Measurements from ENCODE around the gene DTX3L.

DNA sequence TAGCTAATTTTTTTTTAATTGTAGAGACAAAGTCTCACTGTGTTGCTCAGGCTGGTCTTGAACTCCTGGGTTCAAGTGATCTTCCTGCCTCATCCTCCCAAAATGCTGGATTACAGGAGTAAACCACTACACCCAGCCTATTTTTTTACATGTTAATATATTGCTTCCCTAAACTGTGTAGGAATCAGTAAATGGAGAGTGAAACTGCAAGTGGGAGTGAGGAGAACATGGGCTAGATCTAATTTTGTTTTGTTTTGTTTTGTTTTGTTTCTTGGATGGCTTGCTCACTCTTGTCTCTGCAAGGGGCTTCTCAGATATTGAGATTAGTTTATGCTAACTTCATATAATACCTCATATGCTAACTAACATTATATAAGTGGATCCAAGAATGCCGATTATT is 44.8 kb downstream of the DTX3L start:
- TF ChIP-seq EZH2 (IDR thresholded peaks at IDR 0.05) (no peak), POLR2AphosphoS5 (IDR thresholded peaks at IDR 0.05; ENCODE audit: borderline replicate concordance, low read depth, low read length) (no peak), FOXP2 (optimal IDR thresholded peaks at IDR 0.05; ENCODE audit: control extremely low read depth, extremely low read length, insufficient read depth) (no peak)

All from SK-N-MC (cell line).